Measurements from ENCODE around the gene OGFOD3.
"Not testable (repeated sequence)": the region's sequence is repeated elsewhere in the genome, so short reads cannot be mapped to it uniquely, and the experiment has no call there.

OGFOD3 gene

GRCh38 chr17:82380860-82381702 lies 37.3 kb downstream of the OGFOD3 start:
- TF ChIP-seq CTCF (IDR thresholded peaks at IDR 0.05; ENCODE audit: low read depth, low read length, missing control alignments): no peak
- in situ Hi-C loops (cut with HindIII; ENCODE audit: low sequenced_read_pairs): no loop called here
- no peak for DNase-seq (ENCODE audit: low read depth)
- no peak overlapping the region for H3K4me3 ChIP-seq (ENCODE audit: low read depth, low read length)

GRCh38 chr17:82378741-82379021 lies 39.7 kb downstream of the OGFOD3 start:
- in situ Hi-C loops (cut with HindIII; ENCODE audit: low sequenced_read_pairs): no loop called here
- H3K4me3 ChIP-seq (ENCODE audit: low read depth, low read length): no peak overlapping the region
- no peak for TF ChIP-seq CTCF (IDR thresholded peaks at IDR 0.05; ENCODE audit: low read depth, low read length, missing control alignments)
- no peak for DNase-seq (ENCODE audit: low read depth)

- no peak for DNase-seq (ENCODE audit: low read depth)
- H3K4me3 ChIP-seq (ENCODE audit: low read depth, low read length): no peak overlapping the region
- in situ Hi-C loops (cut with HindIII; ENCODE audit: low sequenced_read_pairs): no loop called here
- no peak for TF ChIP-seq CTCF (IDR thresholded peaks at IDR 0.05; ENCODE audit: low read depth, low read length, missing control alignments)
Observed at GRCh38 chr17:82377924-82378740, 40.3 kb downstream of the OGFOD3 start.

DNA sequence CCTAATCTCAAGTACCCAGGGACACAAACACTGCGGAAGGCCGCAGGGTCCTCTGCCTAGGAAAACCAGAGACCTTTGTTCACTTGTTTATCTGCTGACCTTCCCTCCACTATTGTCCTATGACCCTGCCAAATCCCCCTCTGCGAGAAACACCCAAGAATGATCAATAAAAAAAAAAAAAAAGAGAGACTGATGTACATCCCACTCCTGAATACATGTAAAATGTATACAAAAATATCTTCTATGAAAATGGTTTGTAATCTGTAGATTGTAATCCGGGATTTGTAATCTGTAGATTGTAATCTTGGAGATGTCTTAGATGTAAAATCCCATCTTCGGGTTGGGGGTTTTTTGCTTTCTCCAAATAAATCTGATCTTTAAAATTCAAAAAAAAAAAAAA lies 41.1 kb downstream of the OGFOD3 start:
- in situ Hi-C loops (cut with HindIII; ENCODE audit: low sequenced_read_pairs); H3K4me3 ChIP-seq (ENCODE audit: low read depth, low read length); DNase-seq (ENCODE audit: low read depth): not testable (repeated sequence)

DNA sequence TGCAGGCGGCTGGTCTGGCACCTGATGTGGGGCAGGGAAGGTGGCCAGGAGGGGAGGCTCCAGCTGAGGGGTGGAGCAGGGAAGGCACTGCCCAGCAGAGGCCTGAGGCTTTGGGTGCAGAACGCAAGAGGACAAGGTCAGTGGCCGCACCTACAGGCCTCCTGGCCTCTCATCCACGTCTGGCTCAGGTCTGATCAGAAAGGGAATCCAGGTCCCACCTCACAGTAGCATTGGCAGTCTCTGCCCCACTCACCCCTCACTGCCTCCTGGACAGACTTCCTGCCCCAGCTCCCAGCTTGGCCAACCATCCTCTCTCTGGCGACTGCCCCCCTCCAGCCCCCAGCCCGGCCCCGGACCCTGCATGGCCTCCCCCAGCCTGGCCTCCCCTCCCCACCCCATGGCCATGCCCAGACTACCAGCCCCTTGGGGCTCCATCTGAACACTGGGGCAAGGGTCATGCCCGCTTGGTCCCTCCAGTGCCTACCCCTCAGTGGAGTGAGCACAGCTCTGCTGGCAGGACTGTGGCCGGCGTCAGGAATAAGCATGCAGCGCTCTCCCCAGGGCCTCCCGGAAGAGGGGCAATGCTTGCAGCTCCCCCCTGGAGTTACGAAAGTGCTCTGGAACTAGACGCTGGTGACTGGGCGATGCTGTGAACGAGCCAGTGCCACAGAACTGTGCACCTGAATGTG lies 42.2 kb downstream of the OGFOD3 start:
- no peak for TF ChIP-seq CTCF (IDR thresholded peaks at IDR 0.05; ENCODE audit: low read depth, low read length, missing control alignments)
- in situ Hi-C loops (cut with HindIII; ENCODE audit: low sequenced_read_pairs): no loop called here
- no peak for DNase-seq (ENCODE audit: low read depth)
- no peak overlapping the region for H3K4me3 ChIP-seq (ENCODE audit: low read depth, low read length)

- in situ Hi-C loops (cut with HindIII; ENCODE audit: low sequenced_read_pairs): no loop called here
- TF ChIP-seq CTCF (IDR thresholded peaks at IDR 0.05; ENCODE audit: low read depth, low read length, missing control alignments): no peak
- H3K4me3 ChIP-seq (ENCODE audit: low read depth, low read length): no peak overlapping the region
- no peak for DNase-seq (ENCODE audit: low read depth)
Observed at GRCh38 chr17:82375359-82376041, 42.9 kb downstream of the OGFOD3 start.
